Ectodermal cell (in vitro differentiated cells): ENCODE measurements around the gene AMOTL2.

Experiments
- H3K27ac ChIP-seq: 2 replicates; pipeline ENCODE4 v1.7.0; 2013; ENCODE audit warnings: mild to moderate bottlenecking, low read depth, low read length; ENCODE audit not compliant: insufficient read depth, poor library complexity, severe bottlenecking
- H3K27me3 ChIP-seq: 2 replicates; pipeline ENCODE4 v1.7.0; 2013; ENCODE audit warnings: mild to moderate bottlenecking, low read length; ENCODE audit not compliant: insufficient read depth, control insufficient read depth, poor library complexity, severe bottlenecking
- H3K36me3 ChIP-seq: one replicate; pipeline ENCODE4 v1.7.0; 2013; ENCODE audit warnings: low read length; ENCODE audit not compliant: control insufficient read depth, insufficient read depth
- H3K4me1 ChIP-seq: one replicate; pipeline ENCODE4 v1.7.0; 2013; ENCODE audit warnings: low read length; ENCODE audit not compliant: control insufficient read depth, insufficient read depth
- H3K4me3 ChIP-seq: 2 replicates; pipeline ENCODE4 v1.7.0; 2013; ENCODE audit warnings: low read depth, low read length, control low read depth; ENCODE audit not compliant: insufficient read depth
- H3K9me3 ChIP-seq: 2 replicates; pipeline ENCODE4 v1.7.0; 2013; ENCODE audit warnings: mild to moderate bottlenecking, low read length, moderate library complexity; ENCODE audit not compliant: control insufficient read depth
- WGBS, 2 experiments: methylation state at CpG; one replicate each; pipeline ENCODE4 v1.1.7; 2013; ENCODE audit warnings: missing lambda C conversion rate in 2 of 2; 5-methylcytosine and 5-hydroxymethylcytosine counted together

AMOTL2 gene

DNA sequence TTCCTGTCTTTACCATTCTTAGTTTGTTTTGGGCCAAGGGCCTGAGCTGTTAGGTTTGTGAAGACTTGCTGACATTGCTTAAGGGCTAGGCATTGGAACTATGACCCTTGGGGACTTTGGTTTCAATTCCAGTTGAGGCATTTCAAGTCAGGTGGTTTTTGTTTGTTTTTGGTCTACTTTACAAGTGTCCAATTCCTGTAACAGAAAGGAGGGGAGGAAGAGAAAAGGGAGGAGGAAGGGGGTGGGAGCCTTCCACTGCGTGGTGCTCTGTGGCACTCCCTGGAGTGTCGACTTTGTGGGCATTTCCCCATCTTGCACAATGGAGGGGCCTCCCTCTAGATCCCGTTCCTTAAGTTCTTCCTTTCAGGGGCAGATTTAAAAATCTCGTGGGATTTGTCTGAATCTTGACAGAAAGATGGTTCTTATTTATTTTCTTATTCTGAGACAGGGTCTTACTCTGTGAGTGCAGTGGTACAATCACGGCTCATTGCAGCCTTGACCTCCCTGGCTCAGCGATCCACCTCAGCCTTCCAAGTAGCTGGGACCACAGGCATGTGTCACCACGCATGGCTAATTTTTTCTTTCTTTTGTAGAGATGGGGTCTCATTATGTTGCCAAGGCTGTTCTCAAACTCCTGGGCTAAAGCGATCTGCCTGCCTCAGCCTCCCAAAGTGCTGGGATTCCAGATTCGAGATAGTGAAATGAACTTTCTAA, 64.1 kb downstream of the AMOTL2 start:
- 82 to 84% methylated on average over 9 of the region's 9 CpGs for WGBS, 2 experiments
- Histone ChIP-seq H3K4me3 (no peak overlapping the region), H3K27ac (no peak overlapping the region), H3K27me3 (peaks cover 15% of the 10 kb centered on the region), H3K4me1 (peaks cover 23% of the 10 kb centered on the region), H3K36me3 (no peaks in the 10 kb centered on the region), H3K9me3 (no peaks in the 10 kb centered on the region)

DNA sequence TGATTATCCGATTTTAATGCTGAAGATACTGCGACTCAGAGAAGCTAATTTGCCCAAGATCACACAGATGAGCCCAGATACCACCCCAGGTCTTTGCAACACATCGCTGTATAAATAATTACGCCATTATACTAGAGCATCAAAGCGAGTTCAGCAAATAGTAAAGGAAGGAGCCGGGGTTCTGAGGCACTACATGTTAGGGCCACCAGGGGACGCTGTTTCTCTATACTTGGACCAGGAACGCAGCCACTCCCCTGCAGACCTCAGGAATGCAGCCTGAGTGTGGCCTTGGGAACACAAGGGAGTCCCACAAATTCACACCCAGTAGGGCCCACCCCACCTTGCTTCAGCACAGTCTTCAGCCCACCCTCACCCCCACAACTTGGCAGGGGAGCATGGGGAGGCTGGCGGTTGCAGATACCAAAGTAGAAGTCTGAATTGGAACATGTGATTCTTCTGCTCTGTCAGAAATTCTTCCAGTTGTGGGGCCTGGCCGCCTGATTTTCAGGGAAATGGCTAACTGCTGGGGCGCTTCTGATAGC, 65.8 kb downstream of the AMOTL2 start:
- peaks cover 6% of the 10 kb centered on the region for H3K4me1 ChIP-seq
- 13 to 14% methylated on average over 11 of the region's 11 CpGs for WGBS, 2 experiments
- H3K4me3 ChIP-seq, result no peak overlapping the region
- no peaks in the 10 kb centered on the region for H3K36me3 ChIP-seq
- H3K27me3 ChIP-seq, result peaks cover under 1% of the 10 kb centered on the region
- no peaks in the 10 kb centered on the region for H3K9me3 ChIP-seq
- peak overlapping the region; percentile 55 for H3K27ac ChIP-seq

DNA sequence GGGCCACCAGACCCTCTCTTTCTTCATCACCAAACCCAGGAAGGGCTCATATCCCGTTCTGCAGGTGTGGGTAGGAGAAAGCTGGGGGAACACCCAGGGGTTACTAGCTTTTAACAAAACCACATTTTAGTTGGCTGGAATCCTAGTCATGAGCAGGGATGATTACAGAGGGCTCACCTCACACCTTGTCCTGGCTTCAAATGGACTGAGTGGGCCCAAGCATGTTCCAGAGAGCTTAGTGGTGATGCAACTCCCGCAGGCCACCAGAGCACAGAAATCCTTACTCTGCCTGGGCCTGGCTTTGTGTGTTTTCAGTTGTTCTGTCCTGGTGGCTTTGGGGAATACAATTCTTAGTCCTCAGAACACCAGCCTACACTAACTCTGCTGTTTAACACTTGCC, 66.8 kb downstream of the AMOTL2 start:
- WGBS, 2 experiments, result 60 to 70% methylated on average over 2 of the region's 2 CpGs

DNA sequence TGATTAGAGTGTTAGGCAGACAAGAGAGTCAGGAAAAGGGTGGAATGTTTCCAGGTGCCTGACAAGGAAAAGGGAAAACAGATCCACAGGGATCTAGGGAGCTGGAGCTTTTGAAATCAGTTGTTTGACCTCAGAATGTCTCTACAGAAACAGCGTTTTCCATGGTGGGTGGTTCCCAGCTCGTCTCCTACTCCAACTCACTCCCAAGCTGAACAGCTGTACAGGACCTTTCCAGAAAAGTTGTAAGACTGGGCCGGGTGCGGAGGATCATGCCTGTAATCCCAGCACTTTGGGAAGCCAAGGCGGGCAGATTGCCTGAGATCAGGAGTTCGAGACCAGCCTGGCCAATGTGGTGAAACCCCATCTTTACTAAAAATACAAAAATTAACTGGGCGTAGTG, 67.9 kb downstream of the AMOTL2 start:
- Histone ChIP-seq H3K36me3 (no peaks in the 10 kb centered on the region), H3K27me3 (no peaks in the 10 kb centered on the region), H3K9me3 (no peaks in the 10 kb centered on the region), H3K4me3 (no peak overlapping the region), H3K27ac (no peak overlapping the region), H3K4me1 (peaks cover 6% of the 10 kb centered on the region)
- WGBS, 2 experiments, result 81 to 86% methylated on average over 7 of the region's 7 CpGs

More for the DNA sequence above, 66.8 kb downstream of the AMOTL2 start:
- H3K4me3 ChIP-seq, result no peak overlapping the region
- no peaks in the 10 kb centered on the region for H3K9me3 ChIP-seq
- H3K36me3 ChIP-seq, result no peaks in the 10 kb centered on the region
- H3K27ac ChIP-seq, result no peak overlapping the region
- H3K27me3 ChIP-seq, result no peaks in the 10 kb centered on the region
- H3K4me1 ChIP-seq, result peaks cover 6% of the 10 kb centered on the region
